H7 (cell line): ENCODE data around the gene EPB42. TPM values are rescaled to one million over a fixed set of nuclear protein-coding genes. Genes with fewer than 3 reads are reported as not detected.
A peak's percentile ranks its signal among the peaks of the same experiment; 100 is the strongest.
"Not testable (repeated sequence)": the region's sequence is repeated elsewhere in the genome, so short reads cannot be mapped to it uniquely, and the experiment has no call there.

Experiments
- DNase-seq: peaks from one replicate; pipeline ENCODE4 v3.0.0; 2012
- H3K27me3 ChIP-seq: 2 replicates; pipeline ENCODE4 v1.6.0; 2011; ENCODE audit warnings: mild to moderate bottlenecking, low read length; ENCODE audit not compliant: control insufficient read depth, insufficient read depth
- H3K36me3 ChIP-seq: replicated peaks from 2 replicates; pipeline ENCODE4 v1.5.1; 2011; ENCODE audit warnings: low read length; ENCODE audit not compliant: control insufficient read depth, insufficient read depth
- H3K4me3 ChIP-seq: 2 replicates; pipeline ENCODE4 v1.5.1; 2011; ENCODE audit warnings: low read depth, mild to moderate bottlenecking, control low read depth, low read length, moderate library complexity; ENCODE audit not compliant: insufficient read depth
- total RNA-seq: library from RNA; depleted of rRNA; stranded (reverse); fragments of >200 nt; shearing (Covaris generic); gene quantifications from 2 replicates; pipeline ENCODE4 v1.2.3, GENCODE V29; 2014

EPB42 gene
- total RNA-seq, 1 experiment from 2014 or later, result not detected

- Histone ChIP-seq H3K27me3 (no peaks in the 10 kb centered on the region), H3K36me3 (peaks cover 6% of the 10 kb centered on the region), H3K4me3 (no peak overlapping the region)
- no peak for DNase-seq
Measured at GRCh38 chr15:43194795-43195194, 26.0 kb downstream of the EPB42 start.

DNA sequence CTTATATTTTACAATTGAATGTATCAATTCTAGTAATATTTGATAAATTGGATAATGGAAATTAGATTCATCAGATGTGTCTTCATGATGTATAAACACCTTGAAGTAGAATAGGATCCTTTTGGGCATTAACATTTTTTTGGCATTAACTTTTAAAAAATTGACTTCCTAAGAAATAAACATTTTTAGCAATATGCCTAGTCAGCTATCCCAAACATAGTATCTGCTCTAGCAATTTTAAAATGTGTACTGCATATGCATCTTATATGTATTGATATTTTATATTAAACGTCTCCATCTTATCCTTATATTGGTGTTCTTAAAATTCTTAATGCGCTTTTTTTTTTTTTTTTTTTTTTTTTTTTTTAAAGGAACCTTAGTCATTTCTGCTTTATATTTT lies 27.1 kb downstream of the EPB42 start:
- Histone ChIP-seq H3K36me3 (peaks cover 6% of the 10 kb centered on the region), H3K4me3 (no peak overlapping the region), H3K27me3 (no peaks in the 10 kb centered on the region)
- no peak for DNase-seq

GRCh38 chr15:43190178-43190577 lies 30.6 kb downstream of the EPB42 start:
- H3K36me3 ChIP-seq, result peaks cover 6% of the 10 kb centered on the region

DNA sequence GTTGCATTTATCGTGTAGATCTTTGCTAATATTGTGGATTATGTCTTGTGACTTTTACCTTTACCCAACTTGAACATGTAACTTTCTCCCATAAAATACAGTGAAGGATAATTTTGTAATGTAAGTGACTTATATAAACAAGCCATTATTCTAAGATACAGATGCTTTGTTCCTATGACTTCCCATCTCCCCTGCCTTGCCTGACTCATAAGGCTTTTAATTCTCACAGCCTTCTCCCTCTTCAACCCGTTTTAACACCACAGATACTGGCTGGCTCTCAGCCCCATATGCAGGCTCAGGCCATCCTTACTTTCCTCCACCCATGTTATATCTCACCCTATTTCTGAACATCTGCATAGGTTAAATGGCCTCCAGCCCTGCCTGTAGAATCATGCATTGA lies 31.5 kb downstream of the EPB42 start:
- no peaks in the 10 kb centered on the region for H3K27me3 ChIP-seq
- no peak for DNase-seq
- H3K36me3 ChIP-seq, result peaks cover 6% of the 10 kb centered on the region
- no peak overlapping the region for H3K4me3 ChIP-seq

More at GRCh38 chr15:43190178-43190577, 30.6 kb downstream of the EPB42 start:
- no peak overlapping the region for H3K4me3 ChIP-seq
- no peaks in the 10 kb centered on the region for H3K27me3 ChIP-seq
- DNase-seq, result no peak

DNA sequence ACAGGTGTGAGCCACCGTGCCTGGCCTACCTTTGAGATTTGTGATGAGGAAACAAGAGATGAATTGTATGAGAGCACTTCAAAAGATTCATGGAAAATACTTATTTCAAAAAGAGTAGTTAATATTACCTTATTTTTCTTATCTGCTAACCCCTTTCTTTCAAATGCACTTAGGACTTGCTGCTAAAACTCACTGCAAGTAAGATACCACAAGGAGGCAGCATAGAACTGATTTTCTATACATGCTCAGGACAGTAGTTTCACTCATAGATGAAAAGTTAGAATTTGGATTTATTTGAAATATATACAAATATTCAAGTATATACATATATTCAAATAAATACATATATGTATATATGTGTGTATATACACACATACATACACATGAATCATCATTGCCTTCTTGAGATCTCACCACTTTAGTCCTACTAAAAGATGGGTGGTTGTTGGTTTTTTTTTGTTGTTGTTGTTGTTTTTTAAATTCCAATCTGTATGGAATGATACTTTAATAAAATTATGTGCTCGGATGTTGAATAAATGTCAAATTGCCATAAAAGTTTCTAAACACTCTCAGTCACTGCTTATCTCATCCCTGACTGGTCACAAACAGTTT lies 33.2 kb downstream of the EPB42 start:
- Histone ChIP-seq H3K36me3 (peaks cover 6% of the 10 kb centered on the region), H3K27me3 (no peaks in the 10 kb centered on the region), H3K4me3 (no peak overlapping the region)
- peak; percentile 38 for DNase-seq

DNA sequence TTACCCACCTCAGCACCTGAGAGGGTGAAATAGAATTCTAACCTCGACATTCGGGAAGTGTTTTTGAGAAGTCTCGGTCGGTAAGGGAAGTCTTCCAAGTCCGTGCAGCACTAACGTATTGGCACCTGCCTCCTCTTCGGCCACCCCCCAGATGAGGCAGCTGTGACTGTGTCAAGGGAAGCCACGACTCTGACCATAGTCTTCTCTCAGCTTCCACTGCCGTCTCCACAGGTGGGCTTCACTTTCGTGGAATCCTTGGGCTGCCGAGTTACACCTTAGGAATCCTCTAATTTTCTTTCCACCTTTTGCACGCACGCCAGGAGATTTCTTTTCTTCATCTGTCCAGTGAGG lies 34.8 kb downstream of the EPB42 start:
- no peaks in the 10 kb centered on the region for H3K27me3 ChIP-seq

GRCh38 chr15:43185157-43186002 lies 35.4 kb downstream of the EPB42 start, which contains the start of gene CCNDBP1:
Gene CCNDBP1 (plus strand): TSS chr15:43185403. CDS start chr15:43185499, 96 bp downstream.
- no peaks in the 10 kb centered on the region for H3K27me3 ChIP-seq
- peak; percentile 98 for DNase-seq
- peak within 1 kb of the TSS; percentile 84 for H3K4me3 ChIP-seq
- no peaks in the 10 kb centered on the region; the same call in 1 of the 2 replicates for H3K36me3 ChIP-seq

More for the DNA sequence above, 34.8 kb downstream of the EPB42 start:
- H3K36me3 ChIP-seq, result no peaks in the 10 kb centered on the region; the same call in 1 of the 2 replicates
- no peak for DNase-seq
- peak overlapping the region; percentile 84 for H3K4me3 ChIP-seq

DNA sequence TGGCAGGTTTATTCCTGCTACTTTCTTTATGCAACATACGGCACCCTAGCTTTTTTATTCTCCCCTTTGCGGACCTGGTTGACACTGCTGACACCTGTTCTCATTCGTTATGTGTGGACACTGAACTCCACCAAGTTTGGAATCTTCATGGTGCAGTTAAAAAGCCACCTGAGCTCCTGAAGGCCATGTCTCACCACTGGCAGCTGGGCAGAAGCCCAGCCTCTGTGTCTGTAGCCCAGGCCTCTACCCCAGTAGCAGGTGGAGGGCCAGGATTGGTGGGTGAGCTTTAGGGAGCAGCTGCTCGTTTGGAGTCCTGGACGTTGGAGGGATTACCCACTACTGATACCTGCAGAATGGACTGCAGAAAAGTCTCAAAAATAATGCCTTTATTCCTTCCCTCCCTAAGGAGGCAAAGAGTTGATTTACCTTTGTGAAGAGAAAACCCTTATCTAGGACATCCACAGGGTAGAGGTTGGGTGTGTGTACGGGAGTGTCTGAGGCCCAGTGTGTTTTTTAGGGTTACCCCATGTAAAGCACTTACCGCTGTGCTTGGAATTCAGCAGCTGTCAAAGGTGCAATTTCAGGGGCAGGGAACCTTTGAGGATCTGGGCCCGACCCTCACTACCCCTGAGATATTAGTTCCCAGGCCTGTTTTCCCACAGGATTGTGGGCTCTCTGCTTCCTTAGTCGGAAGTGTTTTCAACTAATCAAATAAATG lies 36.3 kb downstream of the EPB42 start:
- no peak for DNase-seq
- H3K4me3 ChIP-seq, result no peak overlapping the region
- H3K27me3 ChIP-seq, result no peaks in the 10 kb centered on the region
- no peaks in the 10 kb centered on the region for H3K36me3 ChIP-seq

GRCh38 chr15:43183270-43183669 lies 37.5 kb downstream of the EPB42 start:
- no peak for DNase-seq
- no peak overlapping the region for H3K4me3 ChIP-seq
- no peaks in the 10 kb centered on the region for H3K27me3 ChIP-seq
- no peaks in the 10 kb centered on the region for H3K36me3 ChIP-seq

GRCh38 chr15:43177147-43177546 lies 43.7 kb downstream of the EPB42 start:
- not testable (repeated sequence) for DNase-seq, H3K27me3 ChIP-seq, H3K36me3 ChIP-seq, H3K4me3 ChIP-seq

DNA sequence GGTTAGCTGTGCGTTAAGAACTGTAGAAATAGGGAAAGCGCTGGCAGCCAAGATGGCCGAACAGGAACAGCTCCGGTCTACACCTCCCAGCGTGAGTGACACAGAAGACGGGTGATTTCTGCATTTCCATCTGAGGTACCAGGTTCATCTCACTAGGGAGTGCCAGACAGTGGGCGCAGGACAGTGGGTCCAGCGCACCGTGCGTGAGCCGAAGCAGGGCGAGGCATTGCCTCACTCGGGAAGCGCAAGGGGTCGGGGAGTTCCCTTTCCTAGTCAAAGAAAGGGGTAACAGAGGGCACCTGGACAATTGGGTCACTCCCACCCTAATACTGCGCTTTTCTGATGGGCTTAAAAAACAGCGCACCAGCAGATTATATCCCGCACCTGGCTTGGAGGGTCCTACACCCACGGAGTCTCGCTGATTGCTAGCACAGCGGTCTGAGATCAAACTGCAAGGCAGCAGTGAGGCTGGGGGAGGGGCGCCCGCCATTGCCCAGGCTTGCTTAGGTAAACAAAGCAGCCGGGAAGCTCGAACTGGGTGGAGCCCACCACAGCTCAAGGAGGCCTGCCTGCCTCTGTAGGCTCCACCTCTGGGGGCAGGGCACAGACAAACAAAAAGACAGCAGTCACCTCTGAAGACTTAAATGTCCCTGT lies 45.0 kb downstream of the EPB42 start:
- DNase-seq, H3K36me3 ChIP-seq, H3K27me3 ChIP-seq: not testable (repeated sequence)
- H3K4me3 ChIP-seq, result peak overlapping the region; percentile 35; the same call in 1 of the 2 replicates

DNA sequence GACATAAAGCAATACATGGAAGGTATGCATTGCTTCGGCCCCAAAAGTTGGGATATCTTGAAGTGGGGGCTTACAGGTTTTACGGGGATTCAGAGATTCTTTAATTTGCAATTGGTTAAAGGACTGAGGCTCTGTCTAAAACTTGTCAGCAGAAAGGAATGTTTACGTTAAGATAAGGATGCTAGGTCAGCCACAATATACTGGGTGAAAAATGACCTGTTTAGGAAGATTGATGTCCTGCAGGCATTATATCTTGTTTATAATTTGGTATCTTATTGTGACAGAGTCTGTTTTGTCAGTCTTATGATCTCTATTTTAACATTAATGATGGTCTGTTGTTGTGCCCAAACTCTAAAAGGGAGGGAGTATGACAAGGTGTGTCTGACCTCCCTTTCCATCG lies 50.9 kb downstream of the EPB42 start:
- H3K36me3 ChIP-seq, result peaks cover 1% of the 10 kb centered on the region; the same call in 1 of the 2 replicates
- H3K4me3 ChIP-seq, result no peak overlapping the region
- DNase-seq, result no peak

GRCh38 chr15:43168192-43169107 lies 52.4 kb downstream of the EPB42 start:
- no peak for DNase-seq
- Histone ChIP-seq H3K27me3 (no peaks in the 10 kb centered on the region), H3K4me3 (no peak overlapping the region), H3K36me3 (peaks cover 1% of the 10 kb centered on the region; the same call in 1 of the 2 replicates)

More for the DNA sequence above, 50.9 kb downstream of the EPB42 start:
- H3K27me3 ChIP-seq, result no peaks in the 10 kb centered on the region
